Measurements from ENCODE around the gene HELZ2.
A peak's percentile ranks its signal among the peaks of the same experiment; 100 is the strongest.

Gene HELZ2

DNA sequence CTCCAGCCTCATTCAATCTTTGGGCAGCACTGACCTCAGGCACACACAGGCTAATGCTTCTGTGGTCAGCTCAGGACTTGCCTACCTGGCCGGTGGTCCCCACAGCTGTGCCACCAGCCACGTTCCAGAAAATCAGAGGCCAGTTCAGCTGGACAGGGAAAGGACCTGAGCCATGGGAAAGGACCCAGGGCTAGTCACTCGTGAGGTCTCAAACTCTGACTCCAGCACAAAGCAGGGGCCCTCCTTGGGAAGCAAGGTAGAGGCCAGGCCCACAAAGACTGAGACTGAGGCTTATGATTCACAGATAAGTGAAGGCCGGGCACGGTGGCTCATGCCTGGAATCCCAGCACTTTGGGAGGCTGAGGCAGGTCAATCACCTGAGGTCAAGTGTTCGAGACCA lies 22.4 kb upstream of the HELZ2 start:
- TF ChIP-seq, protein P1, sequence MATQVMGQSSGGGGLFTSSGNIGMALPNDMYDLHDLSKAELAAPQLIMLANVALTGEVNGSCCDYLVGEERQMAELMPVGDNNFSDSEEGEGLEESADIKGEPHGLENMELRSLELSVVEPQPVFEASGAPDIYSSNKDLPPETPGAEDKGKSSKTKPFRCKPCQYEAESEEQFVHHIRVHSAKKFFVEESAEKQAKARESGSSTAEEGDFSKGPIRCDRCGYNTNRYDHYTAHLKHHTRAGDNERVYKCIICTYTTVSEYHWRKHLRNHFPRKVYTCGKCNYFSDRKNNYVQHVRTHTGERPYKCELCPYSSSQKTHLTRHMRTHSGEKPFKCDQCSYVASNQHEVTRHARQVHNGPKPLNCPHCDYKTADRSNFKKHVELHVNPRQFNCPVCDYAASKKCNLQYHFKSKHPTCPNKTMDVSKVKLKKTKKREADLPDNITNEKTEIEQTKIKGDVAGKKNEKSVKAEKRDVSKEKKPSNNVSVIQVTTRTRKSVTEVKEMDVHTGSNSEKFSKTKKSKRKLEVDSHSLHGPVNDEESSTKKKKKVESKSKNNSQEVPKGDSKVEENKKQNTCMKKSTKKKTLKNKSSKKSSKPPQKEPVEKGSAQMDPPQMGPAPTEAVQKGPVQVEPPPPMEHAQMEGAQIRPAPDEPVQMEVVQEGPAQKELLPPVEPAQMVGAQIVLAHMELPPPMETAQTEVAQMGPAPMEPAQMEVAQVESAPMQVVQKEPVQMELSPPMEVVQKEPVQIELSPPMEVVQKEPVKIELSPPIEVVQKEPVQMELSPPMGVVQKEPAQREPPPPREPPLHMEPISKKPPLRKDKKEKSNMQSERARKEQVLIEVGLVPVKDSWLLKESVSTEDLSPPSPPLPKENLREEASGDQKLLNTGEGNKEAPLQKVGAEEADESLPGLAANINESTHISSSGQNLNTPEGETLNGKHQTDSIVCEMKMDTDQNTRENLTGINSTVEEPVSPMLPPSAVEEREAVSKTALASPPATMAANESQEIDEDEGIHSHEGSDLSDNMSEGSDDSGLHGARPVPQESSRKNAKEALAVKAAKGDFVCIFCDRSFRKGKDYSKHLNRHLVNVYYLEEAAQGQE (IDR thresholded peaks at IDR 0.05; ENCODE audit: insufficient replicate concordance, low read depth) = no peak
- TF ChIP-seq POLR2AphosphoS5 (IDR thresholded peaks at IDR 0.05; ENCODE audit: low read depth) (no peak), SPI1 (IDR thresholded peaks at IDR 0.05; ENCODE audit: borderline replicate concordance, low read depth) (no peak), GABPA (IDR thresholded peaks at IDR 0.05; ENCODE audit: low read depth) (no peak)
- TF ChIP-seq, protein P2, sequence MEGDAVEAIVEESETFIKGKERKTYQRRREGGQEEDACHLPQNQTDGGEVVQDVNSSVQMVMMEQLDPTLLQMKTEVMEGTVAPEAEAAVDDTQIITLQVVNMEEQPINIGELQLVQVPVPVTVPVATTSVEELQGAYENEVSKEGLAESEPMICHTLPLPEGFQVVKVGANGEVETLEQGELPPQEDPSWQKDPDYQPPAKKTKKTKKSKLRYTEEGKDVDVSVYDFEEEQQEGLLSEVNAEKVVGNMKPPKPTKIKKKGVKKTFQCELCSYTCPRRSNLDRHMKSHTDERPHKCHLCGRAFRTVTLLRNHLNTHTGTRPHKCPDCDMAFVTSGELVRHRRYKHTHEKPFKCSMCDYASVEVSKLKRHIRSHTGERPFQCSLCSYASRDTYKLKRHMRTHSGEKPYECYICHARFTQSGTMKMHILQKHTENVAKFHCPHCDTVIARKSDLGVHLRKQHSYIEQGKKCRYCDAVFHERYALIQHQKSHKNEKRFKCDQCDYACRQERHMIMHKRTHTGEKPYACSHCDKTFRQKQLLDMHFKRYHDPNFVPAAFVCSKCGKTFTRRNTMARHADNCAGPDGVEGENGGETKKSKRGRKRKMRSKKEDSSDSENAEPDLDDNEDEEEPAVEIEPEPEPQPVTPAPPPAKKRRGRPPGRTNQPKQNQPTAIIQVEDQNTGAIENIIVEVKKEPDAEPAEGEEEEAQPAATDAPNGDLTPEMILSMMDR (IDR thresholded peaks at IDR 0.05; ENCODE audit: insufficient read depth, low read length) = no peak
- DNase-seq (ENCODE audit: low read depth in 1 of 2, low spot score in 1 of 2) = no peak
- H3K27ac ChIP-seq (replicated peaks) = no peak overlapping the region
- H3K27me3 ChIP-seq (ENCODE audit: insufficient read depth, poor library complexity, severe bottlenecking) = no peaks in the 10 kb centered on the region
- no peak overlapping the region for H3K4me3 ChIP-seq (replicated peaks; ENCODE audit: insufficient read depth, low read length)

DNA sequence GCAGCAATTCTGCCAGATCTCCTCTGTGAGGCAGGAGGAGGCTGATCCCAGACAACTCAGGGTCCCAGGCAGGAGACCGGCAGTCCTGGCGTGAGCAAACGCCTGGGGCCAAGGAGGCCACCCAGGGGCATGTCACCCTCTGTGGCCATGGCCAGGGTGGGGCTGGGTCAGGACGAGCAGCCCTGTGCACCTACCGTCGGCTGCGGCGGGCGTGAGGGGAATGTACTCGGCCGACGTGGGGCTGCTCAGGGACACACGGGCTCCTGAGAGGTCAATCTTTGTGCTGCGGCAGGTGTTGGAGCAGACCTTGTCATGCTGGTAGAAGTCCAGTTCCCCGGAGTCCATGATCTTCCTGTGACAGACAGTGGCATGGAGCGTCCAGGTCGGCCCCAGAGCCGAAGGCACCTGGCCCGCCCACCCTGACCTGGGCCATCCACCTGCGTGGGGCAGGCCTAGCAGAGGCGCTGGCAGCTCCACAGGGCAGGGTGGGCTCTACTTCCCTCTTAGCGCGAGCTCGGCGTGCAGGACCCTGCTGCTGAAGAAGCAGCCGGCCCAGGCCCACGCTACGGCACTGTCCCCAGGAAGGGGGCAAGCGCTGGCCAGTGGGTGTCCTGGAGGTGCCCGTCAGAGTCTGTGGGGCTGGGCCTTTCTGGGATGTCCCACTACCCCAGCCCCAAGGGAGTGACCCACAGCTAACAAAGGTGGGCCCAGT lies 21.5 kb upstream of the HELZ2 start:
- TF ChIP-seq, protein P1 (IDR thresholded peaks at IDR 0.05; ENCODE audit: insufficient replicate concordance, low read depth) = no peak
- TF ChIP-seq POLR2AphosphoS5 (IDR thresholded peaks at IDR 0.05; ENCODE audit: low read depth) = peak; percentile 14; the same call in 1 of the 2 replicates
- no peak overlapping the region for H3K27ac ChIP-seq (replicated peaks)
- H3K27me3 ChIP-seq (ENCODE audit: insufficient read depth, poor library complexity, severe bottlenecking) = no peaks in the 10 kb centered on the region
- no peak overlapping the region for H3K4me3 ChIP-seq (replicated peaks; ENCODE audit: insufficient read depth, low read length)
- DNase-seq (ENCODE audit: low read depth in 1 of 2, low spot score in 1 of 2) = no peak

DNA sequence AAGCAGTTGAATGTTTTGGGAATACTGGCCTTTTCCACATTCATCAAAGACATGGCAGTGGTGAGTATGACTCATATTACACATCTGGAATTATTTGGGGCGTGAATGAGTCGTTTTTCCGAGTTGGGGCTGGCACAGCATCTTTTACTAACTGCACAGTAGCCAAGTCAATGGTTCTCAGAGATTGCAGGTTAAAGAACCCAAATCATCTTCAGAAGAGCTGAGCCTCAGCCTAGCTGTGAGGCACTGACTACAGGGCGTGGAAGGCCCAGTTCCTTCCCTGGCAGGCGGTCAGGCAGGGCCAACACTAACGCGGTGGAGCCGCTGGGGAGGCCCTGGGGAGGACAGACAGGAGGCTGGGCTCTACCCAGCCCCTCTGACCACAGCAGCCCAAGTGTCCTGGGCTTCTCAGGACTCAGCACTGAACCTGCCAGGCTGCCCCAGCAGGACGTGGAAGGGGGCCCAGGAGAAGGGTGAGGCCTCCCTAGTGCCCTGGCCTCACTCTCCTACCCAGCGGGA lies 20.1 kb upstream of the HELZ2 start:
- Histone ChIP-seq H3K27ac (replicated peaks) (no peak overlapping the region), H3K27me3 (ENCODE audit: insufficient read depth, poor library complexity, severe bottlenecking) (no peaks in the 10 kb centered on the region), H3K4me3 (replicated peaks; ENCODE audit: insufficient read depth, low read length) (no peak overlapping the region)
- no peak for DNase-seq (ENCODE audit: low read depth in 1 of 2, low spot score in 1 of 2)
- TF ChIP-seq, protein P2 (IDR thresholded peaks at IDR 0.05; ENCODE audit: insufficient read depth, low read length) = no peak
- TF ChIP-seq SPI1 (IDR thresholded peaks at IDR 0.05; ENCODE audit: borderline replicate concordance, low read depth) (no peak), POLR2AphosphoS5 (IDR thresholded peaks at IDR 0.05; ENCODE audit: low read depth) (no peak), GABPA (IDR thresholded peaks at IDR 0.05; ENCODE audit: low read depth) (no peak)
- TF ChIP-seq, protein P1 (IDR thresholded peaks at IDR 0.05; ENCODE audit: insufficient replicate concordance, low read depth) = no peak
